GM12872 (cell line): ENCODE results near the gene CALML3.

Experiments
- TF ChIP-seq, protein P1 (sequence below): IDR thresholded peaks from 3 replicates; pipeline ENCODE4 v1.5.1; 2011; ENCODE audit warnings: low read depth, mild to moderate bottlenecking, low read length, moderate library complexity; ENCODE audit not compliant: insufficient read depth

Gene CALML3

DNA sequence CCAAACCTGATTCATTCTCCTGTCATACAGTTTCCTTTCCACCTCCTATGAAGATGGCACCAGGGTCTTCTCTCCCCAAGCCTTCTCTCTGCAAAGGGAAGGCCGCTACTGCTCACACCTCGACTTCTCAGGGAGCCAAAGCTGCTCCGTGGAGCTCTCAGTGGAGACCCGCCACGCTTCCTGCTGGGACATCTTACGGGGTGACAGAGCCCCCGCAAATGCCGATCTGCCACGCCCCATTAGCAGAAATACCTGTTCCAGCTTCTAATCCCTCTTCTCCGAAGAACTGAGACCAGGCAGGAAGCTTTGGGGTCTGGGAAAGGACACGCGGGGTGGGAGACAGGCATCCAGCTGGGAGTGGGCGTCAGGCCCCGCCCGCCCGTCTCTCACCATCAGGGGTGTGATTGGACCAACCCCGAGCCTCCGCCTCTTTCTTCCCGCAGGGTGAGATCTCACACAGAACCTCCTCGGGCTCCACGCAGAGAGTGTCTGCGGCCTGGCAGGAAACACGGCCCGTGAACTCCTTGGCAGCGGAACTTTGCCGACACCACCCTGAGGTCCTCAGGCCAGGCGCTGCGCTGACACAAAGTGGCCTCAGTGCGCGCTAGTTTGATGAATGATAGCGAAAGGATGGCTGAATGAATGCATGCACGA, 13.4 kb upstream of the CALML3 start:
- TF ChIP-seq, protein P1, sequence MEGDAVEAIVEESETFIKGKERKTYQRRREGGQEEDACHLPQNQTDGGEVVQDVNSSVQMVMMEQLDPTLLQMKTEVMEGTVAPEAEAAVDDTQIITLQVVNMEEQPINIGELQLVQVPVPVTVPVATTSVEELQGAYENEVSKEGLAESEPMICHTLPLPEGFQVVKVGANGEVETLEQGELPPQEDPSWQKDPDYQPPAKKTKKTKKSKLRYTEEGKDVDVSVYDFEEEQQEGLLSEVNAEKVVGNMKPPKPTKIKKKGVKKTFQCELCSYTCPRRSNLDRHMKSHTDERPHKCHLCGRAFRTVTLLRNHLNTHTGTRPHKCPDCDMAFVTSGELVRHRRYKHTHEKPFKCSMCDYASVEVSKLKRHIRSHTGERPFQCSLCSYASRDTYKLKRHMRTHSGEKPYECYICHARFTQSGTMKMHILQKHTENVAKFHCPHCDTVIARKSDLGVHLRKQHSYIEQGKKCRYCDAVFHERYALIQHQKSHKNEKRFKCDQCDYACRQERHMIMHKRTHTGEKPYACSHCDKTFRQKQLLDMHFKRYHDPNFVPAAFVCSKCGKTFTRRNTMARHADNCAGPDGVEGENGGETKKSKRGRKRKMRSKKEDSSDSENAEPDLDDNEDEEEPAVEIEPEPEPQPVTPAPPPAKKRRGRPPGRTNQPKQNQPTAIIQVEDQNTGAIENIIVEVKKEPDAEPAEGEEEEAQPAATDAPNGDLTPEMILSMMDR: no peak

DNA sequence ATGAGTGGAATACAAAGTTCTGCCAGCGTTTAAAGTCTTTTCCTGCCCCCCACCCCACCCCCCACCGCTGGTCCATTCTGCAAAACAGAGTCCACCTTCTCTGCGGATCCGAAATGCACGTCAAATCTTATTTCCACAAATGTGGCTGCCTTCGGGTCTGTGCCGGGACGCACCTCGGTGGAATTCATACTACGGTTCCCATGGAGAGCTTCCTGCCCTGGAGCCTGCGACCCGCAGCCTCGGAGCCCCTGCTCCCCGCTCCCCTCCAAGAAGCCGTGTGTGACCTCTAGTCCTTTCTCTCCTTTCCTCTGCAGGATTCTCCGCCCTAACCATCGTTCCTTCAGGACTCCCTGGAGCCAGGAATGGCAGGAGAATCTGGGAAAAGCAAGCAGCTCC, 12.9 kb upstream of the CALML3 start:
- TF ChIP-seq, protein P1: no peak

DNA sequence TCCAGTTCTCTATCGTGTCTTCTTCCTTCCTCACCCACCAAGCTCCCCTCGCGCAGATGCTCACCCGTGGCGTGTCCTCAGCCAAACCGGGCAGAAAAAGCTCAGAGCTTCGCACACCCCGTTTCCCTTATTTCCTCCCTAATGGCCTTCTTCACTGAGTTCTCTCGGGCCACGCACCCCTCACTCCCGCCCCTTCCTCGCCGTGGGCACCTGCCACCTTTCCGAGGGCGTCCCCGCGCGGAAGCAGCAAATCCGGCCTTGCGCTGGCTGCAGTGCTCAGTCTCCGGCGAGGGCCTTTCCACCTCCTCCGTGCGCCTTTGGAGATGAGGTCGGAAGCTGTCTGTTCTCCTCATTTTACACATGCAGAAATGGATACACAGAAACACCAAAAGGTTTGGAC, 12.4 kb upstream of the CALML3 start:
- TF ChIP-seq, protein P1: no peak

DNA sequence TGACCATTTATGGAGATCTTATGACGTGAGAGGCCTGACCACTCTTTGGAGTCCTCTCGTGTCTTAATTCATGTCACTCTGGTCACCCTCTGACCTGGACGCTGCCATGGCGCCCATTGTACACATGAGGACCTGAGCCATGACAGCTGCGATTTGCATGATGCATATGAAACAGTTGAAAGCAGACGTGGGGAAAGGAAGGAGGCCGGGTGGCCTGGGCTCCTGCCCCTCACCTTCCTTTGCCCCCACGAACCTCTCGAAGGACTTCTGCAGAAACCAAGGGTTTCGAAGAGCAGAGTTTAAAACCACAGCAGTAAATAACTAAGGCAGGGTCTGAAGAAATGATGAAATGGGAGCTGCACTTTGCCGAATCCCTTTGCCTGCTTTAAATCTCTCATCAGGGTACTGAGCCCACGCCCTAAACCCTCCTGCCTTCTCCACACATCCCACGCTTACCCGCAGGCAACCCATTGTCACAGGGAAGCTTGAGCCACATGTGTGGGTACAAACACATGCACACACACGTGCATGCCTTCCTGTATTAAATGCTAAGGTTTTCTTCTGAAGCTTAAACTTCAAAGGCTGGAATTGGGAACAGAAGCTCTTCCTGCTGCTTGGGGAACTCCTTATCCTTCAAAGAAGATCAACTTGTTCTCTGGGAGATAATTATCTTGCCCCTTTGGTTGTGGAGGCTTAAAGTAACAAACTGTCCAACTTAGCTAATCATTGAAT, 11.7 kb upstream of the CALML3 start:
- TF ChIP-seq, protein P1: no peak

DNA sequence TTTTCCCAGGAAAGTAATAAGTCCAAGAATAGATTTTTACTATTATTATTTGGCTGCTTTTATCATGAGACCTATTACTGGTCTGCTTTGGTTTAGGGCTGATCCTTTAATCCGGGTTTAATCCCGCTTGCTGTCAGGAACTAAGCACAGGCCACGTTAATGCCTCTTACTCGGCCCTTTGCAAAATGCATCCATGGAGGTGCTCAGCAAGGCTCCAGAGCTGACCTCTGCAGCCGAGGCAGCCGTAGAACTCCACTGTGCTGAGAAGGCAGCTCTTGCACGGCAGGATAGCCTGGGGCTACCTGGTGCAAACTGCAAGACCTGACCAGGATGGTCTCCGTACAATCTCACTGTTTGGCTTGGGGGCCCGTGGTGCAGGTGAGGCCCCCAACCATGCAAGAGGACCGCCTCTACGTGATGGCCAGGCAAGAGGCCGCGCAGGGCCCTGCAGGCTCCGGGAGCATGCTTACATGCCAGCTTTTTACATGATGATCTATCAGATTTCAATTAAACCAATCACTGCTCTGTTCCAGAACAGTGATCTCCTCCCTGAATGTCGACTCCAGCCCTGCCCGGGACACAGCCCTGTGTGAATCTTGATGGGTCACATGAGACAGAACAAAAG, 10.4 kb upstream of the CALML3 start:
- TF ChIP-seq, protein P1: no peak

DNA sequence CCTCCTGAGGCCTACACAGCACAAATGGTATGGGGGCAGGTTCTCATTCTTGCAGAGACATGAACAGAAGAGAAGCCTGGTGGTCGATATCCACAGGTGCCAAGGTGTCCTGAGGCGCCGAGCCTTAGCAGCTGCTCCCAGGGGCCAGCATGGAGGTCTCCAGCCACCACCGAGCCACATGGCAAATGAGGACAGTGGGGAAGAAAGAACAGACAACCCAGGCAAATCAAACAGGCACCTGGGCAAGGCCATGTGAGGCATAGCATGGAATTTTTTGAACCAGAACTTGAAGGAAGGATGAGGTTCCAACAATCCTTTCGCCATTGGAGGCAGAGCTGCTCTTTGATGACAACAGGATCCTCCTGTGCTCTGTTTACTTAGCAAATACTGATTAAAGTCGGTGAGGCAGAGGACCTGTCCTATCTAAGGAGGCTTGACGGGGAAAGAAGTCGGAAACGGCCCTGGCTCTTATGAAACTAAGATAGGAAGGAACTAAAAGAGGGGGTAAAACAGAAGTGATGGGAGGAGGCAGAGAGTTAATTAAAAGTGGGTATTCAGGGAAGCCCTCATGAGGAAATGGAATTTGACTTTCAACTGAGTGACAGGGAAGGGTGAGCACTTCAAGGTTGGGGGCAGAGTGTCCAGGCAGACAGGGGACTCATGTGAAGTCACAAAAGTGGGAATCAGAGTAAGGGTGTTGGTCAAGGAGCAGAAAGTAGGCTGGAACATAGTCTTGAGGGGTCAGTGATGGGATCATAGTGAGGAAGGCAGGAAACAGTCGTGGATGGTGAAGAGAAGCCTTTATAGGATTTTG, 8.6 kb upstream of the CALML3 start:
- TF ChIP-seq, protein P1: no peak

DNA sequence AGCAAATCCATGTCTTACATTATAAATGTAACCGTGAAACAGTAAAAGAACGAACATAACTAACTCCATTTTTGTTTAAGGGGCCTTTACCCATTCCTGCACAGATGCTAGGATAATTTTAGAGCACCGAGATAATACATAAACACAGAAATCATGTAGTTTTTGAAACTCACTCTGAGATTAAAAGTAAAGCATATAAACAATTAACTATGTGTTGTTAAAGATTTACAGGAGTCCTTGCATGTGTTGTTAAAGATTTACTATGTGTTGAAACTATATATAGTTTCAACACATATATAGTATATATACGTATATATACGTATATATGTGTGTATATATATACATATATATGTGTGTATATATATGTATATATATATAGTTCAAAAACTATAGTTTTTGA, 7.2 kb upstream of the CALML3 start:
- TF ChIP-seq, protein P1: no peak
